ENCODE results near the gene EGF.

GRCh38 chr4:109910256-109910655 lies 2.4 kb upstream of the EGF start:
- no peak for TF ChIP-seq CTCF (IDR thresholded peaks at IDR 0.05)
- TF ChIP-seq POLR2AphosphoS5 (IDR thresholded peaks at IDR 0.05), result no peak
- TF ChIP-seq POLR2A (IDR thresholded peaks at IDR 0.05), result no peak
